CD4-positive, alpha-beta T cell (primary cell): ENCODE results near the gene FAM227A. TPM values are rescaled to one million over a fixed set of nuclear protein-coding genes. Genes with fewer than 3 reads are reported as not detected.

Experiments used
- ATAC-seq: fragments of 200-7000 bp; cut with Tn5 transposase; one replicate; pipeline ENCODE4 v1.10.0; 2022; ENCODE audit warnings: mild to moderate bottlenecking; ENCODE audit not compliant: poor library complexity
- CTCF ChIA-PET: fragments of 350-600 bp; sonication (Branson Sonifier 250); formaldehyde crosslinking; loops from one replicate; lab custom pipeline; 2021; ENCODE audit warnings: antibody characterized with exemption, inconsistent platforms; lab: Charles Lee
- POLR2A ChIA-PET: fragments of 350-600 bp; sonication (Branson Sonifier 250); formaldehyde crosslinking; loops from one replicate; lab custom pipeline; 2021; ENCODE audit warnings: antibody characterized with exemption, inconsistent platforms; lab: Charles Lee
- DNase-seq, 14 experiments: peaks; one replicate each; pipeline ENCODE4 v3.0.0-alpha.2; 2013 to 2020; ENCODE audit warnings: mixed read lengths in 2 of 14
- H3K27ac ChIP-seq, 2 donors: one replicate each; pipeline versions ENCODE4 v1.5.1 to v1.7.0; 2013; ENCODE audit warnings: low read length in 2 of 2, low read depth in 1 of 2, mild to moderate bottlenecking in 1 of 2
- H3K27me3 ChIP-seq, 2 experiments: 1 replicate in 1 of 2; 2 replicates in 1 of 2; pipeline versions ENCODE4 v1.6.1 to v1.7.0; 2013; ENCODE audit warnings: low read length in 2 of 2, control low read depth in 1 of 2, mild to moderate bottlenecking in 1 of 2, moderate library complexity in 1 of 2; ENCODE audit not compliant: insufficient read depth in 2 of 2, control insufficient read depth in 1 of 2
- H3K36me3 ChIP-seq: one replicate; pipeline ENCODE4 v1.6.1; 2013; ENCODE audit warnings: low read length, control low read depth; ENCODE audit not compliant: insufficient read depth
- H3K4me1 ChIP-seq: one replicate; pipeline ENCODE4 v1.6.1; 2013; ENCODE audit warnings: low read length, control low read depth; ENCODE audit not compliant: insufficient read depth
- H3K4me3 ChIP-seq: one replicate; pipeline ENCODE4 v1.5.1; 2013; ENCODE audit warnings: mild to moderate bottlenecking, low read length, moderate library complexity
- H3K9me3 ChIP-seq, 2 experiments: 1 replicate in 1 of 2; 2 replicates in 1 of 2; pipeline versions ENCODE4 v1.6.1 to v1.7.0; 2013; ENCODE audit warnings: low read length in 2 of 2, mild to moderate bottlenecking in 2 of 2, control low read depth in 1 of 2, moderate library complexity in 1 of 2; ENCODE audit not compliant: control insufficient read depth in 1 of 2, insufficient read depth in 1 of 2
- H3K27ac Mint-ChIP-seq: one replicate; pipeline ENCODE4 v1.8.0; 2020; ENCODE audit warnings: mixed read lengths
- H3K27me3 Mint-ChIP-seq: one replicate; pipeline ENCODE4 v1.8.0; 2021; ENCODE audit warnings: mixed read lengths
- H3K36me3 Mint-ChIP-seq: one replicate; pipeline ENCODE4 v1.8.0; 2021; ENCODE audit warnings: low read depth, mixed read lengths
- H3K4me1 Mint-ChIP-seq: one replicate; pipeline ENCODE4 v1.8.0; 2021; ENCODE audit warnings: low read depth, mixed read lengths
- H3K4me3 Mint-ChIP-seq: one replicate; pipeline ENCODE4 v1.8.0; 2020; ENCODE audit warnings: mild to moderate bottlenecking, mixed read lengths
- H3K9me3 Mint-ChIP-seq: one replicate; pipeline ENCODE4 v1.8.0; 2020; ENCODE audit warnings: mixed read lengths
- CTCF ChIP-seq: fragments of 200-600 bp; IDR thresholded peaks from one replicate; pipeline ENCODE4 v1.8.0; 2022; ENCODE audit warnings: antibody characterized with exemption, mild to moderate bottlenecking
- intact Hi-C, 2 experiments: fragments of 100-400 bp; cut with DNase I in 1 of 2; cut with micrococcal nuclease in 1 of 2; formaldehyde crosslinking; loops; one replicate each; pipeline versions ENCODE4 v1.15.1 to v1.9.0; 2023 to 2025; cut with DNase I, micrococcal nuclease
- total RNA-seq, 174 experiments: library from RNA in 2 of 174; stranded (reverse) in 2 of 174; gene quantifications; one replicate each; pipeline ENCODE4 v1.2.3 and lab custom pipeline; 2021 to 2026

FAM227A gene
- total RNA-seq, 2 experiments from 2014 or later = 0.34 to 0.91 TPM

GRCh38 chr22:38565441-38565840 lies 90.8 kb downstream of the FAM227A start:
- Mint-ChIP-seq H3K36me3 (no peaks in the 10 kb centered on the region), H3K4me1 (peaks cover 4% of the 10 kb centered on the region), H3K27ac (no peak overlapping the region), H3K27me3 (no peaks in the 10 kb centered on the region), H3K9me3 (no peaks in the 10 kb centered on the region), H3K4me3 (no peak overlapping the region)
- H3K4me3 ChIP-seq = no peak overlapping the region
- ChIA-PET POLR2A (no interaction called here), CTCF (interaction anchor here (0.6 kb wide), 1 partner anchor 778 kb away, joined by 3 read pairs; no protein-coding TSS in a partner anchor)
- H3K36me3 ChIP-seq = no peaks in the 10 kb centered on the region
- TF ChIP-seq CTCF = no peak
- no peaks in the 10 kb centered on the region for H3K27me3 ChIP-seq
- intact Hi-C loops = loop anchor here in 1 of 2 experiments (5.0 kb wide), 1 partner anchor 248 kb away; the partner anchor contains the start of gene CSNK1E
- H3K9me3 ChIP-seq = no peaks in the 10 kb centered on the region
- no peak overlapping the region for H3K27ac ChIP-seq
- DNase-seq (no peak), ATAC-seq (no peak)
- H3K4me1 ChIP-seq = peaks cover 10% of the 10 kb centered on the region

- Histone ChIP-seq H3K9me3 (no peaks in the 10 kb centered on the region), H3K4me3 (no peak overlapping the region), H3K4me1 (peaks cover 6% of the 10 kb centered on the region), H3K27me3 (no peaks in the 10 kb centered on the region), H3K27ac (no peak overlapping the region), H3K36me3 (no peaks in the 10 kb centered on the region)
- intact Hi-C loops = loop anchor here in 1 of 2 experiments (5.0 kb wide), 1 partner anchor 247 kb away; the partner anchor contains the start of gene CSNK1E
- Mint-ChIP-seq H3K27ac (no peak overlapping the region), H3K4me1 (peaks cover under 1% of the 10 kb centered on the region), H3K4me3 (no peak overlapping the region), H3K27me3 (no peaks in the 10 kb centered on the region), H3K9me3 (no peaks in the 10 kb centered on the region), H3K36me3 (no peaks in the 10 kb centered on the region)
- no peak for TF ChIP-seq CTCF
- DNase-seq (no peak), ATAC-seq (no peak)
- ChIA-PET CTCF (no interaction called here), POLR2A (no interaction called here)
These were observed 91.5 kb downstream of the FAM227A start for GRCh38 chr22:38564669-38565068.

GRCh38 chr22:38554281-38554680 lies 101.9 kb downstream of the FAM227A start:
- POLR2A ChIA-PET = interaction anchor here (0.7 kb wide), 1 partner anchor 44 kb away, joined by 5 read pairs; no protein-coding TSS in a partner anchor
- intact Hi-C loops = no loop called here
- Histone ChIP-seq H3K4me1 (no peaks in the 10 kb centered on the region), H3K27me3 (no peaks in the 10 kb centered on the region), H3K4me3 (no peak overlapping the region), H3K9me3 (no peaks in the 10 kb centered on the region), H3K36me3 (no peaks in the 10 kb centered on the region), H3K27ac (no peak overlapping the region)
- H3K27me3 Mint-ChIP-seq = no peaks in the 10 kb centered on the region
- CTCF ChIA-PET = no interaction called here
- H3K4me3 Mint-ChIP-seq = no peak overlapping the region
- H3K4me1 Mint-ChIP-seq = no peaks in the 10 kb centered on the region
- DNase-seq (no peak), ATAC-seq (no peak)
- TF ChIP-seq CTCF = no peak
- no peak overlapping the region for H3K27ac Mint-ChIP-seq
- H3K36me3 Mint-ChIP-seq = no peaks in the 10 kb centered on the region
- no peaks in the 10 kb centered on the region for H3K9me3 Mint-ChIP-seq
